T47D (cell line): ENCODE measurements around the gene CACNA1B.

ENCODE experiments used
- DNase-seq, 2 experiments: peaks; one replicate each; pipeline versions ENCODE4 v3.0.0 to v3.0.0-alpha.2; 2011 to 2012; ENCODE audit warnings: low read depth in 1 of 2, low spot score in 1 of 2
- JUND ChIP-seq: IDR thresholded peaks from 2 replicates; pipeline ENCODE4 v1.6.1; 2012; ENCODE audit warnings: low read depth
- in situ Hi-C: cut with HindIII; loops from 2 replicates; pipeline ENCODE4 v1.10.0; 2016; ENCODE audit warnings: low sequenced_read_pairs, low pct_unique_long_range_greater_than_20kb

CACNA1B gene

DNA sequence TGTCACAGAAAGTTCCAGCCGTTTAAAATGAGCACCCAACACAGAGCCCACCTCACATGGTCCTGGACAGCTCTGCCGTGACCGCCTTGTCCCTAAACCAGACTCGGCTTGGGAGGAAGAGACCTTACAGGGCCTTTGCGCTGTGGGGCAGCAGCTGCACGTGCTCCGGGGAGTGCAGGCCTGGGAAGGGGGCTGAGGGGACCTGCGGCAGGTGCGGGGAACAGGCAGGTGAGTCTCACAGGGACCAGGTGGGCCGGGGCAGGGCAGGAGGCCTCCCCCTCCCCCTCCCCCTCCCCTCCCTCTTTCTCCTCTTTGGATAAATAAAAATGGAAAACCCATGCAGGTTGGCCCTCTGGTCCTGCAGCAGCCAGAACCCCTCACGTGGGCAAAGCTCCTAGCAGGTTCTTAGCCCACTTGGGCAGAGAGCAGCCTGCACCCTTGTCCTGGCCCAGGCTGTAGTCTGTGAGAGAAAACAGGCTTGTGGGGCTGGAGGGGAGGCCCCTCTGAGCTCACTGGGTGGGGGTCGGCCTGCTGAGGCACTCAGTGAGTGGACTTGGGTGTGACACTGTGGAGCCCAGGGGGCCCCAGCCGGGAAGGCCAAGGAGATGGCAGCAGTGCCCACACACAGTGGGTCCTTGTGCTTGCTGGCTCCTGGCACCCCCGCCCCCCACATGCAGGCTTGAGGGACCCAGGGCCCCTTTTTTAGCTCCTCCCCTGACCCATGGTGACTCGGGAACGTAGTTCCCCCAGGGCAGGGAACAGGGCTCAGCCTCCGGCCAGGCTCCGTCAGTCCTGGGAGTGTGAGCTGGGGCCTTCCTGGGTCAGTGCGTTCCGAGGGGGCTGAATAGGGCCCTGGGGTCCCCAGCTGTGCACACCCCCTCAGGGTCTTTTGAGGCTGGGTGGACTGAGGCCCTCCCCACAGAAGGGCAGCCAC, 40.0 kb upstream of the CACNA1B start:
- DNase-seq: no peak
- TF ChIP-seq JUND: no peak
- in situ Hi-C loops: no loop called here

DNA sequence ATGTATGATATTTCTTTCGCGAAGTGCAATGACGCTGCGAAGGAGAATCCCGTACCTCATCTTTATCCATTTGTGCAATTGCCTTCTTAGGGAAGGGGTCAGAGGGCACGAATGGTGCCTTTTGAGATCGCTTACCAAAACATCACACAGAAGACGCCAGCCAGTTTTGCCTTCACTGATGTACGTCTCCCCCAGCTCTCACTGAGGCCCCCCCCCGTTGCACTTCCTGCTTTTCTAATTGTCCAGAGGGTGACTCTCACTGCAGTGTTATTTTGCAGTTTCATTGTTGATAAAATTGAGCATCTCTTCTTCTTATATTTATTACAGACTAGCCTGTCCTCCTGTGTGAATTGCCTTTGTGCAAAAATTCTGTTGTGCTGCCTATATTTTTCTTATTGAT, 39.0 kb upstream of the CACNA1B start:
- in situ Hi-C loops: no loop called here
- DNase-seq: no peak
- TF ChIP-seq JUND: no peak

DNA sequence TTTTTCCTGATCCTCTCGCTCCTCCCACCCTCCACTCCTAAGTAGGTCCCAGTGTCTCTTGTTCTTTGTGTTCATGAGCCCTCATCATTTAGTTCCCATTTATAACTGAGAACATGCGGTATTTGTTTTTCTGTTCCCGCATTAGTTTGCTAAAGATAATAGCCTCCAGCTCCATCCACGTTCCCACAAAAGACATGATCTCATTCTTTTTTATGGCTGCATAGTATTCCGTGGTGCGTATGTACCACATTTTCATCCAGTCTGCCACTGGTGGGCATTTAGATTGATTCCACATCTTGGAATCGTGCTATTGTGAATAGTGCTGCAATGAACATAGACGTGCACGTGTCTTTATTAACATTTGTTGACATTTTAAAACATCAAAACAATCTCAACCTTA, 34.2 kb upstream of the CACNA1B start:
- in situ Hi-C loops: no loop called here
- no peak for TF ChIP-seq JUND

DNA sequence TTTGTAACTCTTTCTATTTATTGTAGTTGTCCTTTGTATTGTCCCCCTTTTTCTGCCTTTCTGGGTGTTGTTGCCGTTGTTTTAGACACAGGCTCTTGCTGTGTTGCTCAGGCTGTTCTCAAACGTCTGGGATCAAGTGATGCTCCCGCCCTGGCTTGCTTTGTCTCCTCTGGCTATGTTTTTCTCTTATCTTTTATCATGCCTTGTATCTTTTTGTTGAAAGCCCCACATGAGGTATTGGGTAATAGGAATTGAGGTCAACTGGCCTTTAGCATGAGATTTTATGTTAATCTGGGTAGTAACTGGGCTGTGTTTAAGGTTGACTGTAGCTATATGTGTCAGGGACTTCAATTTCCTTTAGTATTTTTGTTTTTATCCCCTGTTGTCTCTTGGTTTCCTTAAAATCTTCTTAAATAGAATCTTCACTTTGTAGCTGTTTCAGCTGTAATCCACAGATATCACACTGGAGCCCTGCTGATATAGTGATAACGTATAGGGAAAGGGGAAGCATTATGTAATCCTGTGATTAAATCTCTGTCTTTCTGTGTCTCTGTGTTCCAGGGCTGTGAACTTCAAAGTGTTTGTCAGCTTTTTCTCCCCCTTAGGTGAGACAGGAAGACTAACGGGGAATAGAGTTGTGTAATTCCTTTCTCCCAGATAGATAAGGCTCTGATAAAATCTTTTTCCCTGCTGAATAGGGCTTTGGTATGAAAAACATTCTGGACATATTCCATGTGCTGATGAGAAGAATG, 25.9 kb upstream of the CACNA1B start:
- no peak for TF ChIP-seq JUND
- no peak for DNase-seq
- in situ Hi-C loops: no loop called here

More for the DNA sequence above, 34.2 kb upstream of the CACNA1B start:
- no peak for DNase-seq

DNA sequence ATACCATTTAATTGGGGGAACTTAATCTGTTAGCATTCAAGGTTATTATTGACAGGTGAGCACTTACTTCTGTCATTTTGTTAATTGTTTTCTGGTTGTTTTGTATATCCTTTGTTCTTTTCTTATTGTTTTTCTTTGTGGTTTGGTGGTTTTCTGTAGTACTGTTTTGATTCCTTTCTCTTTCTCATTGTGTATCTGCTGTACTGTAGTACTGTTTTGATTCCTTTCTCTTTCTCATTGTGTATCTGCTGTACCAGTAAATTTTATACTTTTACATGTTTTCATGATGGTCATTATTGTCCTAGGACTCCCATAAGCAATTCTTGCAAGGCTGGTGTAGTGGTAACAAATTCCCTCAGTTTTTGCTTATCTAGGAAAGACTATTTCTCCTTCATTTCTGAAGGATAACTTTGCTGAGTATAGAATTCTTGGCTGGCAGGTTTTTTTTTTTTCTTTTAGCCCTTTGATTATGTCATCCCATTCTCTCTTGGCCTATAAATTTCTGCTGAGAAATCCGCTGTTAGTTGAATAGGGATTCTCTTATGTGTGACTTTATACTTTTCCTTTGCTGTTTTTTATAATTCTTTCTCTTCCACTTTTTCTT, 24.1 kb upstream of the CACNA1B start:
- no peak for DNase-seq
- TF ChIP-seq JUND: no peak
- in situ Hi-C loops: no loop called here

DNA sequence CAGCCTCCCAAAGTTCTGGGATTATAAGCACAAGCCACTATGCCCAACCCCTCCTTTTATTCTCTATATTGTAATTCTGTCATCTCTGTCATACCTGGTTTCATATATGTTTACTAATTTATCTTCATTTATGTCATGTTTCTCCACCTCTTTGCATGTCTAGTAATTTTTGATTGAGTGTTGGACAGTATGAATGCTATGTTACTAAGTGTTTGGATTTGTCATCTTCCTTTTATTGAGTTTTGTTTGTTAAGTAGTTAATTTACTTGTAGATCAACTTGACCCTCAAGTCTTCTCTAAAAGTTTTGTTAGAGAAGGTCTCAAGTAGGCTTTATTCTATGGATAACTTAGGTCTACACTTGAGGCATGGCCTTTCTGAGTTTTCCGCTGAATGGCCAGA, 17.2 kb upstream of the CACNA1B start:
- TF ChIP-seq JUND: no peak
- in situ Hi-C loops: no loop called here
- no peak for DNase-seq

DNA sequence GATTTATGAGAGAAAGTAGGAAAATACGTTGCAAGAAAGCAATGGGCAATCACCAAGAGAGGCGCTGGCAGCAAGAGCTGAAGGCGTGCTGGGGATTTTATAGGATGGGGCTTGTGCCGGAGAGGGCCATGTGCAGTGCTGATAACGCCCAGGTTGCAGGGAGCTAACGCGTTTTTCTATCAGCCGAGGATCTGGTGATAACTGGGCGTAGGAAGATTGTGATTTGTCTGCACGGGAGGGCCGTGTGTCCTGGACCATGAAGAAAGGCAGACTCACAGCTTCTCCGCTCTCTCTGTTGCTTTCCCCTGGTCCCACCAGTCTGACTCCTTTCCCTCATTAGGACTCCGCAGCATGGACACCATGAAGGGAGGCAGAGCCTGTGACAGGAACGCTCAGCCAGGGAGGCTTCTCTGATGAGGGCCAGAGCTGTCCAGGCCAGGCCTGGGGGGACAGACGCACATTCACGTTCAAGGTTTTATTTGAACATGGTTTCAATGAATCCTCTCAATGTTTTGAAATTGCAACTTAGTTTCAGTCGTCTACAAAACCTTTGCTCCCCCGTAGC, 11.9 kb upstream of the CACNA1B start:
- DNase-seq: no peak
- in situ Hi-C loops: no loop called here
- no peak for TF ChIP-seq JUND

DNA sequence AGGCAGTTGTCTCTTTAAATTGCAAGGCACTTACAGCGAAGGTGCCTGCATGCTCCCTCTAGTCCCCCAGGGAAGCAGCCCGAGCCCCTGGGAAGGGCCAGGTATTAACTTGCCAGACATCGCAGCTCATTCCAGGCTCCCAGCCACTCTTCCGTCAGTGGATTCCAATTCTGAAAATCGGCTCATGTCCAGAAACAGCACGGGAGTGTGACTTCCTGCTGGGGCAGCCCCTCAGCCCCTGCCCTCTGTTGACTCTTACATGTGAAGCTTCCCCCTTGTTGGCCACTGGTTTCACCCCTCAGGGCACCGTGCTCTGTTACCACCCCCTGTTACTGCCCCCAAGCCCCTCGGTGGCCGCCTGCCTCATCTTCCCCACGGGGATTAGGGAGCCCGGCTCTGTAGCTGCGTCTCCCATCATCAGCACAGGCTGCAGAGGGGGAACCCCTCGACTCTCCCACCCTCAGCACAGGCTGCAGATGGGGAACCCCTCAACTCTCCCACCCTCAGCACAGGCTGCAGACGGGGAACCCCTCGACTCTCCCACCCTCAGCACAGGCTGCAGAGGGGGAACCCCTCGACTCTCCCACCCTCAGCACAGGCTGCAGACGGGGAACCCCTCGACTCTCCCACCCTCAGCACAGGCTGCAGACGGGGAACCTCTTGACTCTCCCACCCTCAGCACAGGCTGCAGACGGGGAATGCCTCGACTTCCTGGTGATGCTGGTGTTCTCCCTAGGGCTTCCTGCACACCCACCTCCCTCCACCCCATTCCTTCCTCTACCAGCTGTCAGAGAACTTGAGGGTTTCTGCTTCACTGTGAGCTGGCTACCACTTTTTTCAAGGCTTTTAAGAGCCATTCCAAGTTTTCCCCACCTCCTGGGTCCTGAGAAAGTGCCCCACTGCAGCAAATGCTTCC, 11.1 kb upstream of the CACNA1B start:
- DNase-seq: no peak
- TF ChIP-seq JUND: no peak
- in situ Hi-C loops: no loop called here

DNA sequence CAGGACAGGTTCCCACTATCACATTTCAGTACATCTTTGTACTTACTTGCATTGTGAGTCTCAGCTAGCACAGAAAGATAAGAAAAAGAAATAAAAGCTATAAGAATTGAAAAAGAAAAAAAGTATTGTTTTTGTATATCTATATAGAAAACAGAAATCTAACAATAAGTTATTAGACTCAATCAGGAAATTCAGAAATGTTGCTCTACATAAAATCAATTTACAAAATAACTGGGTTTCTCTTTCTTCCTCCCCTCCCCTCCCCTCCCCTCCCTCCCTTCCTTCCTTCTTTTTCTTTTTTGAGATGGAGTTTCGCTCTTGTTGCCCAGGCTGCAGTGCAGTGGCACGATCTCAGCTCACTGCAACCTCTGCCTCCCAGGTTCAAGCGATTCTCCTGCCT, 7.2 kb upstream of the CACNA1B start:
- in situ Hi-C loops: no loop called here
- no peak for TF ChIP-seq JUND
- DNase-seq: no peak

DNA sequence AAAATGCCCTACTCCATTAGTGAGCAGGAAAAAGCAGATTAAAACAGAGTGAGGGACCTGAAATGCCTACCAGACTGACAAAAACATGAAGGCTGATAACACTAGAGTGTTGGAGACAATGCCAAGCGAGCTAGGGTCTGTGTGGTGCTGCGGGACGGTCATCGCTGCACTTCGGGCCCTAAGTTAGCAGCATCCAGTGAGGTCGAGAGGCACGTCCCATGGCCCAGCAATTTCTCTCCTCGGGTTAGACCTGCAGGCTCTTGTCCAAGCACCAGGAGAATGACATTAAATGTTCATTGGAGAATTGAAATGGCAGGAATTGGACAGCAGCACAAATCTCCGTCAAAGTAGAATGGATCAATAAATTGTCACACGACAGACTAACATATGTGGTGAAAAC, 5.3 kb upstream of the CACNA1B start:
- in situ Hi-C loops: no loop called here
- no peak for DNase-seq
- TF ChIP-seq JUND: no peak

DNA sequence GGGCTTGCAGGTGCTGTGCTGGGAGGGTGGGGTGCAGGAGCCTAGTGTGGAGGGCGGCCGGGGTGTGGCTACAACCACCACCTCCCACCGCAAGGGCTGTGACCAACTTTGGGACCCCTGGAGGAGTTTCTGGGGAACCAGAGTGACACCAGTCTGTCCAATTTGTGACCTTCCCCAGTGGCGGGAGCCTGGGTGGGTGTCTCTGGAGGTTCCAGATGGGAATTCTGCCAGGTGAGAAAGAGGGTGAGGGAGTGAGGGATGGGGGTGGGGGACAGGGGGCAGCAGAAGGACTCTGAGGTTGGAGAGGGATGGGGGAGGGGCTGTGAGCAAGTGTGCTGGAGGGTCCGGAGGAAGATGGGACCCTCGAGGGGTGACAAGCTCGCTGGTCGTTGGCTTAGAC, 4.2 kb upstream of the CACNA1B start:
- TF ChIP-seq JUND: no peak
- no peak for DNase-seq
- in situ Hi-C loops: no loop called here
